ENCODE data around the gene ATP1B3.
"Not testable (repeated sequence)": the region's sequence is repeated elsewhere in the genome, so short reads cannot be mapped to it uniquely, and the experiment has no call there.

The ATP1B3 gene

DNA sequence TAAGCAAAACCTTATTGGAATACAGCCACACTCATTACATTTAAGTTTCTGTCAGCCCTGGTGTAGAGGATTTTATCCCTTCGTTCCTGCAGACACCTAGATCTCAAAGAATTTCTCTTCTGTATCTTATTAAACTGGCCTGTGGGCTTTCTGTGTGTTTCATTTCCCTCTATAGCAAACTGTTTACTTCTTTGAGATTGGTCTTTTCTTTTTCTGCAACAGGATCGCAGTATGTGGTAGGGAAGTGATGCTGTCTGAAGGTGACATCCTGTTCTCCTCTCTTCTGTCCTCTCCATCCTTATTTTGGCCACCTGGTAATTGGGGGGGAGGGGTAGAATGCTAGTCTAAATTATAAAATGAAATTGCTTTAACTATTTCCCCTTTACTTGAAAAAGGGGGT is 25.5 kb downstream of the ATP1B3 start:
- DNase-seq (ENCODE audit: low spot score) (no peak), FAIRE-seq (no peak)

- FAIRE-seq, result no peak
- DNase-seq (ENCODE audit: low spot score), result no peak
Measured at GRCh38 chr3:141904203-141904602, 27.8 kb downstream of the ATP1B3 start.

DNA sequence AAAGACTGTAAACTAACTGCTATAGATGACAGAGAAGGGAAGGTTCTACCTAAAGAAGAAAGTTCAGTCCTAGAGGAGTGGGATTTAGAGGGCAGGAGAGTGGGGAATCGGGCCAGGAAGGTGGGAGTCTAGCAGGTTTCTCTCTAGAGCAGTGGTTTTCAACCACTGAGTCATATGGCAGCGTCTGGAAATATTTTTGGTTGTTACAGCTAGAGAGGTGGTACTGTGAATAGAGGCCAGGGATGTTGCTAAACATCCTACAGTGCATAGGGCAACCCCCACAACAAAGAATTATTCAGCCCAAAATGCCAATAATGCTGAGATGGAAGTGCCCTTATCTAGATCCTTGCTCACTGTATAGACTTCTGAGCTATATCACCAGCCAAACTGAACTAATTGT is 28.7 kb downstream of the ATP1B3 start:
- FAIRE-seq (no peak), DNase-seq (ENCODE audit: low spot score) (no peak)

DNA sequence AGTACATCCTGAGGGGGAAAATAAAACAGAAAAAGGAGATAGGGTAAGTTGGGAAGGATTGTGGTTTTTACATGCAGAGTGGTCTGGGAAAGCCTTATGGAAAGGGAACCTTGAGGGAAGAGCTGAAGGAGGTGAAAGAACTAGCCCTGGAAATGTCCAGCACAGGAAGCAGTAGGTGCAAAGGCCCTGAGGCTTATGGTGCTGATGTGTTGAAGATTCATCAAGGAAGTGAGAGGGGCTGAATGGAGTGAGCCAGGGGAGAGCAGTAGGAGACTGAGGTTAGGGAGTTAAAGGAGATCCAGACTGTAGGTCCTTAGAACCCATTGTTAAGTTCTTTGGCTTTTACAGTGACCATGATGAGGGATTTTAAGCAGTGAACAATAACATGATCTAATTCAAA is 33.0 kb downstream of the ATP1B3 start:
- FAIRE-seq (no peak), DNase-seq (ENCODE audit: low spot score) (no peak)

DNA sequence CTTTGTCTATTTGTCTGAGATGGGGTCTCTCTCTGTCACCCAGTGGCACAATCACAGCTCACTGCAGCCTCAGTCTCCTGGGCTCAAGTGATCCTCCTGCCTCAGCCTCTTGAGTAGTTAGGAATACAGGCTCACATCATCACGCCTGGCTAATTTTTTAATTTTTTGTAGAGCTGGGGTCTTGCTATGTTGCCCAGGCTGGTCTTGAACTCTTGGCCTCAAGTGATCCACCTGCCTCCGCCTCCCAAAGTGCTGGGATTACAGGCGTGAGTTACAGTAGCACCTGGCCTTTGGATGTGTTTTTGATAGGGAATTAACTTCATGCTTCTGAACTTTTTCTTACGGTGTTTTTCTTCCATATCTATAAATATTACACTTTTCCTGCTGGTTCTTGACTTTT is 33.5 kb downstream of the ATP1B3 start:
- not testable (repeated sequence) for FAIRE-seq; DNase-seq (ENCODE audit: low spot score)

GRCh38 chr3:141913150-141913811 is 36.8 kb downstream of the ATP1B3 start:
- DNase-seq (ENCODE audit: low spot score) (peak; percentile 45), FAIRE-seq (peak; percentile 24)

- FAIRE-seq (no peak), DNase-seq (ENCODE audit: low spot score) (no peak)
Measured at GRCh38 chr3:141914311-141914710, 37.9 kb downstream of the ATP1B3 start.

DNA sequence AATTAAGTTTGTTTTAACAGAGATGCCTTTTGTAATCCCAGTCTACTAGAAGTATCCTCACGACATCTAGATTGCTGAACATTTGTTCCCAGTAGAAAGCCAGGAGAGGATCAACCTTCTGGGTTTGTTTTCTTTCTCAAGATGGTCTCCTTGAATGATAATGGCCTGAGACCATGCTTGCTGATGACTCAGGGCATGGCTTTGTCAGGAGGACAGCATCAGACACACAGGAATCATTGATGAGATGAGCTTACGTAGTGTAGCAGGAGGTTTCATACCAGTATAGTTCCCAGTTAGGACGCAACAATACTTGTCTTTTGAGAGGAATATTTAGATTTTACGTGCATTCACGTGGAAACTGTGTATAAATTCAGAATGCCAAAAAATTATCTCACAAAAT is 38.6 kb downstream of the ATP1B3 start:
- no peak for DNase-seq (ENCODE audit: low spot score)
- FAIRE-seq, result no peak

- DNase-seq (ENCODE audit: low spot score) (no peak), FAIRE-seq (no peak)
Measured at GRCh38 chr3:141915766-141916165, 39.3 kb downstream of the ATP1B3 start.

DNA sequence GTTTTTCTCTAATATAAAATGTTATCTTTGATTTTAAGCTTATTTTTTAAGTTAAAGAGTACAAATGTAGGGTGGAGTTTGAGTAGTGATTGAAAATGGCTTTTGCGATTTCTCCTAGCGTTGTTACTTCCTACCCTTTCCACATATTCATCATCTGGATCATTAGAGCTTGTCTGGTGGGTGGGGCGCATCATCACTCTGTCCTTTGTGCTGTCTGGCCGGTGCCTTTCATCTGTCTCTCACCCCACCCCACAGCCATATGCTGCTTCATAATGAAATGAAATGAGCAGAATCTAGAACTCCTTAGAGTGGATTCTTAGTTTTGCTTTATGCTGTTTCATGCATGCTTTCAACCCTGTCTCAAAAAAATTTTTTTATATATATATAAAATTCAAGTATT is 44.3 kb downstream of the ATP1B3 start:
- no peak for DNase-seq (ENCODE audit: low spot score)
- FAIRE-seq, result no peak

GRCh38 chr3:141921316-141921715 is 44.9 kb downstream of the ATP1B3 start:
- DNase-seq (ENCODE audit: low spot score) (no peak), FAIRE-seq (no peak)

DNA sequence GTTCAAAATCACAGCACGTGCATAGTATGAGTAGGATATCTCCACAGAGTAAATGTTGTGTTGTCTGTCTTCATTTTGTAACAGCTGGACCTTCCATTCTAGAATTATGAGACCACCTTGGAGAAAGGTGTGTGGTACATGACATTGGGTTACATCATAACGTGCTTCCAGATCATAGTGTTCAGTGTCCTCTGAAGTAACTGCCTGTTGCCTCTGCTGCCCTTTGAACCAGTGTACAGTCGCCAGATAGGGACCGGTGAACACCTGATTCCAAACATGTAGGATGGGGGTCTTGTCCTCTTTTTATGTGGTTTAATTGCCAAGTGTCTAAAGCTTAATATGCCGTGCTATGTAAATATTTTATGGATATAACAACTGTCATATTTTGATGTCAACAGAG is 49.2 kb downstream of the ATP1B3 start:
- FAIRE-seq; DNase-seq (ENCODE audit: low spot score): not testable (repeated sequence)

- DNase-seq (ENCODE audit: low spot score) (no peak), FAIRE-seq (no peak)
Measured at GRCh38 chr3:141926929-141927328, 50.5 kb downstream of the ATP1B3 start.

GRCh38 chr3:141928631-141929270 is 52.3 kb downstream of the ATP1B3 start:
- no peak for FAIRE-seq
- DNase-seq (ENCODE audit: low spot score), result no peak

DNA sequence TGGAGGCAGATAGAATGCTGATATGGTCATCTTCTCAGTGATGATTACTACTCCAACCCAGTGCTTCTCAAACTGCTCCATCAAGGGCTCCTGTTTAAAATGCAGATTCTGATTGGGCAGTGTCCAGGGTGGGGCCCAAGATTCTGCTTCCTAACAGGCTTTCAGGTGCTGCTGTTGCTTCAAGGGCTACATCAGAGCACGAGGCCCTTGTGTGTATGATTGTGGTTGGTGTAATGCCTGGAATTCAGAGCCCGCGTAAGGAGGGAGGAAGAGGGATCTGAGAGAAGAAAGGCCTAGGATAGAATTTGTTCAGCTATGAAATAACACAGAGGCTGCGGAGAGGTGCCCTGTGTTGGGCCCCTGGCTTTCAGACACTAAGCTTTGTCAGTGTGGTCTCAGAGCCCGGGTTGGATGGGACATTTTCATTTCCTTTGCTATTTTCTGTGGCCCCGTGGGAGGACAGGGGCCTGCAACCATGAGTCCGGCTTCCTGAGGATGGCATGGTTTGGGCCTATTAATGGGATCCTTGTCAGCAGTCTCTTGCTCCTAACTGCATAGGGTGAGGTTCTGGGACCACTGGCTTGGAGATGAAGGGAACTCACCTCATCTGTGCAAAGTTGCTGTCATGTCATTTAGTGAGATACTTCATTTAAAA is 53.0 kb downstream of the ATP1B3 start:
- FAIRE-seq (no peak), DNase-seq (ENCODE audit: low spot score) (no peak)

DNA sequence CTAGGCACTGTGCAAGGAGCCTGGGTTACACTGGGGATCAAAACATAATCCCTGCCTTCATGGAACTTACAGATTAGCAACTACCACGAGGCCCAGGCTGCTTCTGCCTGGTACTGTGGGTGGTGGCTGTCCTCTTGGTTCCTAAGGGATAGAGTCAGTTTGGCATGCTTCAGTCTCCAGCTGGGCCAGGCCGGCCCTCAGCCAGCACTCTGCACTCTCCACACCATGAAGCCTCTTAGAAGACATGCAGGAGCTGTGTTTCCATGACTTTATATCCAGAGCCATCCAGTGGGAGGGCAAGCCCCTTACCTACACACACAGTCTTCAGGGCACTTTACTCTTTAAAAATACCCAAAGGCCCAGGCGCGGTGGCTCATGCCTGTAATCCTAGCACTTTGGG is 54.4 kb downstream of the ATP1B3 start:
- FAIRE-seq, result no peak

DNA sequence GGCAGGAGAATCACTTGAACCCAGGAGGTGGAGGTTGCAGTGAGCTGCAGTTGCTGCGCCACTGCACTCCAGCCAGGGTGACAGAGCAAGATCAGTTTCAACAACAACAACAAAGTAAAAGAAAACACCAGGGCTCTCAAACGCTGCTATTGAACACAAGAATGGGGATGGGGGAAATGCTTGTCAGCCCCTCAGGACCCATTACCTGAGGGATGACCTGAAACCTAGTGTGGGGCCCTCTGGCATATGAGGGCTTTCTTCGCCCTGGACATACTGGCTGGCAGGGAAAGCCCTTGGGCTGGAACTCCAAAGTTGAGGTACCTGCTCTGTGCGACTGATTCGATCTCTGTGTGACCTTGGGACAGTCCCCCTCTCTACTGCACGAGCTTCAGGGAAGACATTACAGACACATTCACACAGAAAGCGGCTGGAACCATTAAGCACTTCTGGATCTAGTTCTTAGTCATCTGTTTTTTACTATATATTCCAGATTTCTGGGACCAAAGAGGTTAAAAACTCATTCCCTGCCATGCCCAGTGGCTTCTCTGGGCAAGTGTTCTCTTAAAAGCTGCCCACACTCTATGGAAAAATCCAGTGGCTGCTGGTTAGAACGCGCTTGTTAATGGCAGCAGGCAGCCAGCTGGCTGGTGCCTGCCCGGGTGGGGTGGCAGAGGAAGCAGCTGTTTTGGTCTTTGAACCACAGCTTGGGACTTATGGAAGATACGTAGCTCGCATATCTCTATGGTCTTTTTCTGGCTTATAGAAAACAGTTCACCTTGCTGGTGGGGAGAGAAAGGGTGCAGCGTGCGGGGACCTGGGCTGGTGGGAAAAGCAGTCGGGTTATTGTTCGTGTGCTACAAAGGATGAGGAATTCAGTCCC is 57.2 kb downstream of the ATP1B3 start:
- DNase-seq (ENCODE audit: low spot score) (no peak), FAIRE-seq (no peak)

More for the DNA sequence above, 54.4 kb downstream of the ATP1B3 start:
- no peak for DNase-seq (ENCODE audit: low spot score)

DNA sequence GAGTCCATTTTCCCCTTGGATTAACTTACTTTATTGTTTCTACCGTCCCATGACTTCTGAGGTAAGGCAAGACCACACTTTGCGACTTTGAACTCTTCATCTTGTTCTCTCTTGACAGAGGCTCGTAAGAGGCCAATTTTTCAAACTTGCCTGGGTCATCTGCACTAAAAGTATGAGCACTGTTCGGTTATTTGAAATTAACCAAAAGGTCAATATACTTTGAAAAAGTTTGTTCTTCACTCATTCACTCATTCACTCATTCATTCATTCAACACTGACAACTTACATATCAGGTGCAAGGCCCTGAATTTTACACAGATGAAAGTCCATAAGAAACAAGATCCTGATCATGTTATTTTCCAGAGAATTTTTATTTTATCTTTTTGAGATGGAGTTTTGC is 57.9 kb downstream of the ATP1B3 start:
- no peak for DNase-seq (ENCODE audit: low spot score)
- FAIRE-seq, result no peak

DNA sequence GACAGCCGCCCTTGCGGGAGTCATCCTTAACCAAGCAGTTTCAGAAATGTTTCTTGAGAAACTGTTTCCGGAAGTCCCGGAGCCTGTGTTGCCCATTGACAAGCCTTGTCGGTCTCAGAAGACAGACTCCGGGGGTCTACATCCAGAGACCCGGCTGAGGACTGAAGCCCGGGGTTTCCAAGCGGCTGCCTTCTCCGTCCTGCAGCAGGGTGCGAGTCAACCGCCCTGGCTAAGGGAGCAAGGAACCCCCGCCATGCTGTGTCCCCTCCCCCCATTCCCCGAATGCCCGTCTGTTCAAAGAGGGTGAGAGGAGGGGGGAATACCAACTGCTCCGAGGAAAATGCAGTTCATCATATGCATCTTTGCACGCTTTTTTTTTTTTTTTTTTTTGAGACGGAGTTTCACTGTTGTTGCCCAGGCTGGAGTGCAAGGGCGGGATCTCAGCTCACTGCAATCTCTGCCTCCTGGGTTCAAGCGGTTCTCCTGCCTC is 61.6 kb downstream of the ATP1B3 start:
- FAIRE-seq, result no peak
- DNase-seq (ENCODE audit: low spot score), result no peak

DNA sequence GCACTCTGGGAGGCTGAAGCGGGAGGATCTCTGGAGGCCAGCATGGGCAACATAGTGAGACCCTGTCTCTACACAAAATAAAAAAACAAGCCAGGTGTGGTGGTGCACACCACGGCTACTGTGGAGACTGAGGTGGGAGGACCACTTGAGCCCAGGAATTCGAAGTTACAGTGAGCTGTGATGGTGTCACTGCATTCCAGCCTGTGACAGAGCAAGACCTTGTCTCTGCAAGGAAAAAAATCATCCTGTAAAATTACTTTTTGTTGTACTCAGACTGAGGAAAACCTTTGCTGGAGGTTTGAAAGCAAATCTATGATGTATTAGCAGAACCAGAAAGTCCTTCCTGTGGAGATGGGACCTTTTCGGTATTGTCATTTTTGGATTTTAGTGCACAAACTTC is 63.3 kb downstream of the ATP1B3 start:
- peak; percentile 9 for DNase-seq (ENCODE audit: low spot score)
- no peak for FAIRE-seq

GRCh38 chr3:141940194-141940776 is 63.8 kb downstream of the ATP1B3 start:
- DNase-seq (ENCODE audit: low spot score), result peak; percentile 68
- peak; percentile 32 for FAIRE-seq
